WTC11 (cell line): ENCODE results near the gene SKAP2.

Source experiments
- CREB1 ChIP-seq: sonication (generic); formaldehyde crosslinking; IDR thresholded peaks from 2 replicates; pipeline ENCODE4 v1.8.0; 2023; ENCODE audit warnings: mild to moderate bottlenecking, missing genetic modification reagents
- TF ChIP-seq, protein P1 (sequence below): sonication (generic); formaldehyde crosslinking; IDR thresholded peaks from 2 replicates; pipeline ENCODE4 v1.8.0; 2022; ENCODE audit warnings: mild to moderate bottlenecking, missing genetic modification reagents

GRCh38 chr7:26642416-26642815 is 222.0 kb downstream of the SKAP2 start:
- TF ChIP-seq CREB1 (CRISPR knock-in tag), result no peak
- TF ChIP-seq, protein P1, sequence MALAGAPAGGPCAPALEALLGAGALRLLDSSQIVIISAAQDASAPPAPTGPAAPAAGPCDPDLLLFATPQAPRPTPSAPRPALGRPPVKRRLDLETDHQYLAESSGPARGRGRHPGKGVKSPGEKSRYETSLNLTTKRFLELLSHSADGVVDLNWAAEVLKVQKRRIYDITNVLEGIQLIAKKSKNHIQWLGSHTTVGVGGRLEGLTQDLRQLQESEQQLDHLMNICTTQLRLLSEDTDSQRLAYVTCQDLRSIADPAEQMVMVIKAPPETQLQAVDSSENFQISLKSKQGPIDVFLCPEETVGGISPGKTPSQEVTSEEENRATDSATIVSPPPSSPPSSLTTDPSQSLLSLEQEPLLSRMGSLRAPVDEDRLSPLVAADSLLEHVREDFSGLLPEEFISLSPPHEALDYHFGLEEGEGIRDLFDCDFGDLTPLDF (CRISPR knock-in tag), result no peak
